ENCODE measurements around the gene CHST6.

Gene CHST6

GRCh38 chr16:75488322-75488721 is 6.9 kb downstream of the CHST6 start:
- Histone ChIP-seq H3K27ac (ENCODE audit: low read depth in 2 of 2, low read length in 2 of 2) (no peak overlapping the region), H3K36me3 (ENCODE audit: control insufficient read depth in 2 of 2, insufficient read depth in 2 of 2, low read length in 2 of 2) (no peaks in the 10 kb centered on the region), H3K4me3 (ENCODE audit: low read length in 2 of 2) (no peak overlapping the region), H3K9me3 (ENCODE audit: control insufficient read depth in 2 of 2, low read length in 2 of 2) (no peaks in the 10 kb centered on the region), H3K27me3 (ENCODE audit: control insufficient read depth in 2 of 2, insufficient read depth in 2 of 2, low read length in 2 of 2) (no peaks in the 10 kb centered on the region), H3K9ac (ENCODE audit: low read depth in 1 of 2, low read length in 2 of 2) (no peak overlapping the region), H3K4me1 (ENCODE audit: control insufficient read depth in 2 of 2, insufficient read depth in 2 of 2, low read length in 2 of 2) (peaks cover 11 to 18% of the 10 kb centered on the region in 2 donors)

GRCh38 chr16:75486676-75487313 is 8.4 kb downstream of the CHST6 start:
- H3K4me1 ChIP-seq (ENCODE audit: control insufficient read depth in 2 of 2, insufficient read depth in 2 of 2, low read length in 2 of 2) = peaks cover 11 to 18% of the 10 kb centered on the region in 2 donors
- peak overlapping the region; percentile 80 for H3K27ac ChIP-seq (ENCODE audit: low read depth in 2 of 2, low read length in 2 of 2)
- no peaks in the 10 kb centered on the region for H3K36me3 ChIP-seq (ENCODE audit: control insufficient read depth in 2 of 2, insufficient read depth in 2 of 2, low read length in 2 of 2)
- H3K4me3 ChIP-seq (ENCODE audit: low read length in 2 of 2) = peak overlapping the region; percentile 8 to 56
- H3K9me3 ChIP-seq (ENCODE audit: control insufficient read depth in 2 of 2, low read length in 2 of 2) = no peaks in the 10 kb centered on the region
- no peaks in the 10 kb centered on the region for H3K27me3 ChIP-seq (ENCODE audit: control insufficient read depth in 2 of 2, insufficient read depth in 2 of 2, low read length in 2 of 2)
- peak overlapping the region; percentile 18 to 42 for H3K9ac ChIP-seq (ENCODE audit: low read depth in 1 of 2, low read length in 2 of 2)

- Histone ChIP-seq H3K36me3 (ENCODE audit: control insufficient read depth in 2 of 2, insufficient read depth in 2 of 2, low read length in 2 of 2) (no peaks in the 10 kb centered on the region), H3K9ac (ENCODE audit: low read depth in 1 of 2, low read length in 2 of 2) (peak overlapping the region in 1 of 2 donors; percentile 42), H3K4me1 (ENCODE audit: control insufficient read depth in 2 of 2, insufficient read depth in 2 of 2, low read length in 2 of 2) (peaks cover 11 to 18% of the 10 kb centered on the region in 2 donors), H3K27me3 (ENCODE audit: control insufficient read depth in 2 of 2, insufficient read depth in 2 of 2, low read length in 2 of 2) (no peaks in the 10 kb centered on the region), H3K4me3 (ENCODE audit: low read length in 2 of 2) (peak overlapping the region; percentile 8 to 56), H3K27ac (ENCODE audit: low read depth in 2 of 2, low read length in 2 of 2) (peak overlapping the region; percentile 80), H3K9me3 (ENCODE audit: control insufficient read depth in 2 of 2, low read length in 2 of 2) (no peaks in the 10 kb centered on the region)
Measured at GRCh38 chr16:75486014-75486675, 9.1 kb downstream of the CHST6 start.

- Histone ChIP-seq H3K27me3 (ENCODE audit: control insufficient read depth in 2 of 2, insufficient read depth in 2 of 2, low read length in 2 of 2) (no peaks in the 10 kb centered on the region), H3K4me1 (ENCODE audit: control insufficient read depth in 2 of 2, insufficient read depth in 2 of 2, low read length in 2 of 2) (peaks cover 11 to 18% of the 10 kb centered on the region in 2 donors), H3K27ac (ENCODE audit: low read depth in 2 of 2, low read length in 2 of 2) (peak overlapping the region; percentile 80)
Measured at GRCh38 chr16:75485230-75486013, 9.8 kb downstream of the CHST6 start.

GRCh38 chr16:75483222-75483621 is 12.0 kb downstream of the CHST6 start:
- Histone ChIP-seq H3K27me3 (ENCODE audit: control insufficient read depth in 2 of 2, insufficient read depth in 2 of 2, low read length in 2 of 2) (no peaks in the 10 kb centered on the region), H3K9me3 (ENCODE audit: control insufficient read depth in 2 of 2, low read length in 2 of 2) (no peaks in the 10 kb centered on the region), H3K36me3 (ENCODE audit: control insufficient read depth in 2 of 2, insufficient read depth in 2 of 2, low read length in 2 of 2) (no peaks in the 10 kb centered on the region), H3K27ac (ENCODE audit: low read depth in 2 of 2, low read length in 2 of 2) (no peak overlapping the region), H3K4me3 (ENCODE audit: low read length in 2 of 2) (no peak overlapping the region), H3K9ac (ENCODE audit: low read depth in 1 of 2, low read length in 2 of 2) (no peak overlapping the region), H3K4me1 (ENCODE audit: control insufficient read depth in 2 of 2, insufficient read depth in 2 of 2, low read length in 2 of 2) (peaks cover 11 to 18% of the 10 kb centered on the region in 2 donors)

More at GRCh38 chr16:75485230-75486013, 9.8 kb downstream of the CHST6 start:
- H3K4me3 ChIP-seq (ENCODE audit: low read length in 2 of 2) = no peak overlapping the region
- no peak overlapping the region for H3K9ac ChIP-seq (ENCODE audit: low read depth in 1 of 2, low read length in 2 of 2)
- no peaks in the 10 kb centered on the region for H3K9me3 ChIP-seq (ENCODE audit: control insufficient read depth in 2 of 2, low read length in 2 of 2)
- H3K36me3 ChIP-seq (ENCODE audit: control insufficient read depth in 2 of 2, insufficient read depth in 2 of 2, low read length in 2 of 2) = no peaks in the 10 kb centered on the region

GRCh38 chr16:75482434-75483205 is 12.6 kb downstream of the CHST6 start:
- H3K4me3 ChIP-seq (ENCODE audit: low read length in 2 of 2) = no peak overlapping the region
- H3K27me3 ChIP-seq (ENCODE audit: control insufficient read depth in 2 of 2, insufficient read depth in 2 of 2, low read length in 2 of 2) = no peaks in the 10 kb centered on the region
- H3K36me3 ChIP-seq (ENCODE audit: control insufficient read depth in 2 of 2, insufficient read depth in 2 of 2, low read length in 2 of 2) = no peaks in the 10 kb centered on the region
- no peak overlapping the region for H3K27ac ChIP-seq (ENCODE audit: low read depth in 2 of 2, low read length in 2 of 2)
- H3K9ac ChIP-seq (ENCODE audit: low read depth in 1 of 2, low read length in 2 of 2) = no peak overlapping the region
- no peaks in the 10 kb centered on the region for H3K9me3 ChIP-seq (ENCODE audit: control insufficient read depth in 2 of 2, low read length in 2 of 2)
- peaks cover 11 to 18% of the 10 kb centered on the region in 2 donors for H3K4me1 ChIP-seq (ENCODE audit: control insufficient read depth in 2 of 2, insufficient read depth in 2 of 2, low read length in 2 of 2)

GRCh38 chr16:75481475-75481874 is 13.8 kb downstream of the CHST6 start:
- Histone ChIP-seq H3K4me3 (ENCODE audit: low read length in 2 of 2) (no peak overlapping the region), H3K4me1 (ENCODE audit: control insufficient read depth in 2 of 2, insufficient read depth in 2 of 2, low read length in 2 of 2) (peaks cover 6 to 9% of the 10 kb centered on the region in 2 donors), H3K27me3 (ENCODE audit: control insufficient read depth in 2 of 2, insufficient read depth in 2 of 2, low read length in 2 of 2) (no peaks in the 10 kb centered on the region), H3K9me3 (ENCODE audit: control insufficient read depth in 2 of 2, low read length in 2 of 2) (no peaks in the 10 kb centered on the region), H3K36me3 (ENCODE audit: control insufficient read depth in 2 of 2, insufficient read depth in 2 of 2, low read length in 2 of 2) (no peaks in the 10 kb centered on the region), H3K9ac (ENCODE audit: low read depth in 1 of 2, low read length in 2 of 2) (no peak overlapping the region), H3K27ac (ENCODE audit: low read depth in 2 of 2, low read length in 2 of 2) (no peak overlapping the region)

GRCh38 chr16:75479421-75479990 is 15.7 kb downstream of the CHST6 start:
- H3K36me3 ChIP-seq (ENCODE audit: control insufficient read depth in 2 of 2, insufficient read depth in 2 of 2, low read length in 2 of 2) = no peaks in the 10 kb centered on the region
- H3K9me3 ChIP-seq (ENCODE audit: control insufficient read depth in 2 of 2, low read length in 2 of 2) = no peaks in the 10 kb centered on the region
- no peak overlapping the region for H3K9ac ChIP-seq (ENCODE audit: low read depth in 1 of 2, low read length in 2 of 2)
- no peak overlapping the region for H3K4me3 ChIP-seq (ENCODE audit: low read length in 2 of 2)
- H3K4me1 ChIP-seq (ENCODE audit: control insufficient read depth in 2 of 2, insufficient read depth in 2 of 2, low read length in 2 of 2) = no peaks in the 10 kb centered on the region
- H3K27me3 ChIP-seq (ENCODE audit: control insufficient read depth in 2 of 2, insufficient read depth in 2 of 2, low read length in 2 of 2) = no peaks in the 10 kb centered on the region
- no peak overlapping the region for H3K27ac ChIP-seq (ENCODE audit: low read depth in 2 of 2, low read length in 2 of 2)

GRCh38 chr16:75478480-75479345 is 16.5 kb downstream of the CHST6 start:
- Histone ChIP-seq H3K27ac (ENCODE audit: low read depth in 2 of 2, low read length in 2 of 2) (no peak overlapping the region), H3K4me1 (ENCODE audit: control insufficient read depth in 2 of 2, insufficient read depth in 2 of 2, low read length in 2 of 2) (no peaks in the 10 kb centered on the region), H3K36me3 (ENCODE audit: control insufficient read depth in 2 of 2, insufficient read depth in 2 of 2, low read length in 2 of 2) (no peaks in the 10 kb centered on the region), H3K27me3 (ENCODE audit: control insufficient read depth in 2 of 2, insufficient read depth in 2 of 2, low read length in 2 of 2) (no peaks in the 10 kb centered on the region), H3K9me3 (ENCODE audit: control insufficient read depth in 2 of 2, low read length in 2 of 2) (no peaks in the 10 kb centered on the region), H3K9ac (ENCODE audit: low read depth in 1 of 2, low read length in 2 of 2) (no peak overlapping the region), H3K4me3 (ENCODE audit: low read length in 2 of 2) (no peak overlapping the region)
